ENCODE data around the gene SLC30A4.
A peak's percentile ranks its signal among the peaks of the same experiment; 100 is the strongest.

SLC30A4 gene

DNA sequence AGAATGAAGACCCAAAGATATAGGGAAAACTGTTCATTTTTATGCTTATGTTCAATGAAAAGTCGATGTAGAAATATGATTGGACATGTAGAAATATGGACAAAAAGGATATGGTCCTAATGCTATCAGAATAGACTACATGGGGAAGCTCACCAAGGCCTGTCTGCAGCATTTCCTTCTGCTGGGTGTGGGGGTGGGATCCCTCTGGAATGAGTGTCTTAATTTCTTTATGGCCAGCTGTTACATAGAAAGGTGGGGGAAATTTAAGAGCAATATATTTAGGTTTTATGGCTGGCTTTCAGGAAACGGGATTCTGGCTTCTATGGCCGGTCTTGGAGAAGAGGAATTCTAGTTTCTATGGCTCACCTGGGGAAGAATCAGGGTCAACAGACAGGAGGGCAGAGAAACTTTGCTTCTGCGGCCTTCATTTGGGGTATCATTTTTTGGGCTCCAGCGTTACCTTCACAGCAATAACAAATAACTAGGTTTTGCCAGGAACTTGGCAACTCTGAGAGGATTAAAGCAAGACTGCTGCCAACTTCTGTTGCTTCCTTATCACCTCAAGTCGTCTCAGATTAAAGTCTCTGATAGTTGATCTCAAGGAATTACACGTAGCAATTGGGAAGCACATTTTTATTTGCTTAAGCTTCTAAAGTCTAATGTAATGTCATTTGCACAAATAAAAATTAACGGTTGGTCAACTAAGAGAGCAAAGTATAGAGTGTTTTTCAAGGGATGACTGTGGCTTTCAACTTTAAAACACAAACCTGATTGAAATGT is 87.2 kb downstream of the SLC30A4 start:
- no peak for DNase-seq (ENCODE audit: low read depth, low spot score)
- Histone ChIP-seq H3K4me1 (ENCODE audit: control insufficient read depth, insufficient read depth, low read length) (no peaks in the 10 kb centered on the region), H3K9me3 (ENCODE audit: control insufficient read depth, insufficient read depth, low read length) (no peaks in the 10 kb centered on the region), H3K27ac (ENCODE audit: low read length) (no peak overlapping the region), H3K27me3 (ENCODE audit: control insufficient read depth, insufficient read depth, low read length) (peaks cover 4% of the 10 kb centered on the region; the same call in 1 of the 2 replicates), H3K4me3 (ENCODE audit: low read length) (no peak overlapping the region), H3K36me3 (ENCODE audit: control insufficient read depth, insufficient read depth, low read length) (no peaks in the 10 kb centered on the region)
- no CpG with 5 or more reads among the region's 8 CpGs for WGBS (ENCODE audit: insufficient coverage, insufficient read length)

- Histone ChIP-seq H3K27ac (ENCODE audit: low read length) (no peak overlapping the region), H3K4me1 (ENCODE audit: control insufficient read depth, insufficient read depth, low read length) (no peaks in the 10 kb centered on the region), H3K27me3 (ENCODE audit: control insufficient read depth, insufficient read depth, low read length) (peaks cover 4% of the 10 kb centered on the region; the same call in 1 of the 2 replicates), H3K9me3 (ENCODE audit: control insufficient read depth, insufficient read depth, low read length) (no peaks in the 10 kb centered on the region), H3K36me3 (ENCODE audit: control insufficient read depth, insufficient read depth, low read length) (no peaks in the 10 kb centered on the region), H3K4me3 (ENCODE audit: low read length) (no peak overlapping the region)
- no CpG with 5 or more reads among the region's 2 CpGs for WGBS (ENCODE audit: insufficient coverage, insufficient read length)
- DNase-seq (ENCODE audit: low read depth, low spot score): no peak
Measured at GRCh38 chr15:45434078-45434567, 88.4 kb downstream of the SLC30A4 start.

GRCh38 chr15:45431511-45431910 is 91.0 kb downstream of the SLC30A4 start:
- H3K27me3 ChIP-seq (ENCODE audit: control insufficient read depth, insufficient read depth, low read length): peaks cover 4% of the 10 kb centered on the region; the same call in 1 of the 2 replicates
- WGBS (ENCODE audit: insufficient coverage, insufficient read length): no CpG with 5 or more reads among the region's 2 CpGs
- H3K27ac ChIP-seq (ENCODE audit: low read length): no peak overlapping the region
- DNase-seq (ENCODE audit: low read depth, low spot score): no peak
- no peaks in the 10 kb centered on the region for H3K4me1 ChIP-seq (ENCODE audit: control insufficient read depth, insufficient read depth, low read length)
- no peaks in the 10 kb centered on the region for H3K9me3 ChIP-seq (ENCODE audit: control insufficient read depth, insufficient read depth, low read length)
- no peaks in the 10 kb centered on the region for H3K36me3 ChIP-seq (ENCODE audit: control insufficient read depth, insufficient read depth, low read length)
- no peak overlapping the region for H3K4me3 ChIP-seq (ENCODE audit: low read length)

DNA sequence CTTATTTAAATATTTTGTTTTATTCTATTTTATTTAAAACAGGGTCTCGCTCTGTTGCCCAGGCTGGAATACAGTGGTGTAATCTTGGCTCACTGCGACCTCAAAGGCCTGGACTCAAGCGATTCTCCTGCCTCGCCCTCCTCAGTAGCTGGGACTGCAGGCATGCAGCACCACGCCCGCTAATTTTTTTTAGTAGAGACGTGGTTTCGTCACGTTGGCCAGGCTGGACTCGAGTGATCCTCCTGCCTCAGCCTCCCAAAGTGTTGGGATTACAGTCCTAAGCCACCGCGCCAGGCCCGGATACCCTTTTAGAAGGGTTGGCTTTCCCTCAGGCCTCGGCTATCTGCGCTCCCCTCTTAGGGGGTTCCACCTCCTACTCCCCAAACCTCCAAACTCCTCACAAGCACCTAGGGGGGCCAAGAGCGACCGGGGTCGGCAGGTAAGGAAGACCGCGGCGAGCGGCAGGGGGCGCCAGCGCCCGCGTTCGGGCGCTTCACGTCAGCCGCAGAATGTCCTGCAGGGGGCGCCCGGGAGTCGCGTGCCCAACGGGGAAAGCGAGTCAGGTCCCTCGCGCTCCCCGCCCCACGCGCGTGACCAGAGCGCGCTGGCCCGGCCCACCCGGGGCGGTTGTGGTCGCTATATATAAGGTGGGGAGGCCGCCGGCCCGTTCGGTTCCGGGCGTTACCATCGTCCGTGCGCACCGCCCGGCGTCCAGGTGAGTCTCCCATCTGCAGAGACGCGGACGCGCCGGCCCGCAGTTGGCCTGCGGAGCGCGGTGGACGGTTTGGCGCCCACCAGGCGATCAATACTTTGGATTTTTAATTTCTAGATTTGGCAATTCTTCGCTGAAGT is 92.4 kb downstream of the SLC30A4 start:
- H3K4me3 ChIP-seq (ENCODE audit: low read length): peak overlapping the region; percentile 39; the same call in 1 of the 2 replicates
- WGBS (ENCODE audit: insufficient coverage, insufficient read length): no CpG with 5 or more reads among the region's 73 CpGs
- H3K4me1 ChIP-seq (ENCODE audit: control insufficient read depth, insufficient read depth, low read length): no peaks in the 10 kb centered on the region
- H3K27me3 ChIP-seq (ENCODE audit: control insufficient read depth, insufficient read depth, low read length): peaks cover 4% of the 10 kb centered on the region; the same call in 1 of the 2 replicates
- H3K36me3 ChIP-seq (ENCODE audit: control insufficient read depth, insufficient read depth, low read length): no peaks in the 10 kb centered on the region
- H3K27ac ChIP-seq (ENCODE audit: low read length): no peak overlapping the region
- H3K9me3 ChIP-seq (ENCODE audit: control insufficient read depth, insufficient read depth, low read length): no peaks in the 10 kb centered on the region
- peak; percentile 37 for DNase-seq (ENCODE audit: low read depth, low spot score)
